ENCODE data around the gene LRRC4C.

DNA sequence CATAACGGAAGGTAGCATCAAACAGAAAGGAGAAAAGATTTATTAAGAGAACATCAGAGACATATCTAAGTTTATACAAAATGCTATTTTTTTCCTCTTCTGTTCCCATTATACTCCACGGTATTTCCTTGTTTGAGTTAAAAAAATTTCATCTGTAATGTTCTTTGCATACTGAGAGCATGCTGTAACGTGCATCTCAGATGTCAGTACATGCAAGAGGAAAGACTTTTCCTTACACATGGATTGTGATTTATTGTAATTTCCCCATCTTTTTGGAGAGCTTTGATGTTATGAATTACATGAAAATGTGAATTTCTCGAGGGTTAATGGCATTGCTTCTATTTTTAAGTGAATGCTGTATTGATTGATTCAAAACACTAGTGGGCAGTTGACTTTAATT, 1164.0 kb downstream of the LRRC4C start:
- TF ChIP-seq, protein P1, sequence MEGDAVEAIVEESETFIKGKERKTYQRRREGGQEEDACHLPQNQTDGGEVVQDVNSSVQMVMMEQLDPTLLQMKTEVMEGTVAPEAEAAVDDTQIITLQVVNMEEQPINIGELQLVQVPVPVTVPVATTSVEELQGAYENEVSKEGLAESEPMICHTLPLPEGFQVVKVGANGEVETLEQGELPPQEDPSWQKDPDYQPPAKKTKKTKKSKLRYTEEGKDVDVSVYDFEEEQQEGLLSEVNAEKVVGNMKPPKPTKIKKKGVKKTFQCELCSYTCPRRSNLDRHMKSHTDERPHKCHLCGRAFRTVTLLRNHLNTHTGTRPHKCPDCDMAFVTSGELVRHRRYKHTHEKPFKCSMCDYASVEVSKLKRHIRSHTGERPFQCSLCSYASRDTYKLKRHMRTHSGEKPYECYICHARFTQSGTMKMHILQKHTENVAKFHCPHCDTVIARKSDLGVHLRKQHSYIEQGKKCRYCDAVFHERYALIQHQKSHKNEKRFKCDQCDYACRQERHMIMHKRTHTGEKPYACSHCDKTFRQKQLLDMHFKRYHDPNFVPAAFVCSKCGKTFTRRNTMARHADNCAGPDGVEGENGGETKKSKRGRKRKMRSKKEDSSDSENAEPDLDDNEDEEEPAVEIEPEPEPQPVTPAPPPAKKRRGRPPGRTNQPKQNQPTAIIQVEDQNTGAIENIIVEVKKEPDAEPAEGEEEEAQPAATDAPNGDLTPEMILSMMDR (conservative IDR thresholded peaks at IDR 0.05 in 1 of 2, IDR thresholded peaks at IDR 0.05 in 1 of 2; ENCODE audit: extremely low read depth in 1 of 2, insufficient read depth in 1 of 2, low read depth in 1 of 2, low read length in 2 of 2): no peak
- no peak for TF ChIP-seq EZH2 (IDR thresholded peaks at IDR 0.05; ENCODE audit: borderline replicate concordance, low read length)
